GM18867 (cell line): Measurements from ENCODE around the gene HIBCH.
A peak's percentile ranks its signal among the peaks of the same experiment; 100 is the strongest.
"Not testable (repeated sequence)": the region's sequence is repeated elsewhere in the genome, so short reads cannot be mapped to it uniquely, and the experiment has no call there.

Source experiments
- ATAC-seq: cut with Tn5 transposase; IDR thresholded peaks from one replicate; pipeline ENCODE4 v1.9.1; 2021; ENCODE audit warnings: mild to moderate bottlenecking, moderate library complexity; ENCODE audit not compliant: unreplicated experiment

The HIBCH gene

DNA sequence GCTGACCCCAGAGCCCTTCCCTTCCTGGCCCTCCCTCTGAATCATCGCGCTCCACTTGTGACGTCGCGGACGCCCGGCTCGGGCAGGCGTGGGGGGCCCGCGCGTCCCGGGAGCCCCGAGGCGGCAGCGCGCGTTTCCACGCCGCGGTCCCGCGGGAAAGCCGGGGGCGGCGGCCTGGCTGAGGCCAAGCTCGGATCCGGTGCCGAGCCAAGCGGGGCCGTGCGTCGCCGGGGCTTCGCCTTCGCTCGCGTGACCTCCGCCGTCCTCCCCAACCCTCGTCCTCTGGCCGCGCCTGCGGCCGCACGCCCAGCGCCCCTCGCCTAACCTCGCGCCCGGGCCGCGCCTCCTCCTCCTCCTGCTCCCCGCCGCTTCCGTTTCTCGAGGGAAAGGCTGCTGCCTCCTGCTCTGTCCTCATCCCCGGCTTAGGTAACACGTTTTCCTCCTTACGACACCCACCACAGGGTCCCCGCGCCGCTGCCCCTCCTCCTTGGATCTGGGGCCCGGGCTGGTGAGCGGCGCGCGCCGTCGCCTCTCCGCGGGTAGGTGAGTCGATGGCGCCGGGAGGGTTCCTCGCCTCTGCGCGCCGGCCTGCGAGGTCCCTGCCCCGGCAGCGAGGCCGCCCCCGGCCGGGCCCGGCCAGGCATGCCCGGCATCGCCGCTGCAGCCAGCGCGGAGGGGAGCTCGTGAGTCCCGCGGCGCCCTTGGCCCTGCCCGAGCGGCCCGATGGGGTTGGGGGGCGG, 24.1 kb upstream of the HIBCH start, which contains the start of gene INPP1:
Gene INPP1, plus strand, starts transcription at position 54 of the 740 bp plus-strand sequence. CDS start 16,514 bp downstream, outside the sequence.
- ATAC-seq: peak; percentile 60

GRCh38 chr2:190343089-190343535, 23.5 kb upstream of the HIBCH start:
- no peak for ATAC-seq

- ATAC-seq: no peak
Measured at GRCh38 chr2:190342611-190343010, 23.0 kb upstream of the HIBCH start.

DNA sequence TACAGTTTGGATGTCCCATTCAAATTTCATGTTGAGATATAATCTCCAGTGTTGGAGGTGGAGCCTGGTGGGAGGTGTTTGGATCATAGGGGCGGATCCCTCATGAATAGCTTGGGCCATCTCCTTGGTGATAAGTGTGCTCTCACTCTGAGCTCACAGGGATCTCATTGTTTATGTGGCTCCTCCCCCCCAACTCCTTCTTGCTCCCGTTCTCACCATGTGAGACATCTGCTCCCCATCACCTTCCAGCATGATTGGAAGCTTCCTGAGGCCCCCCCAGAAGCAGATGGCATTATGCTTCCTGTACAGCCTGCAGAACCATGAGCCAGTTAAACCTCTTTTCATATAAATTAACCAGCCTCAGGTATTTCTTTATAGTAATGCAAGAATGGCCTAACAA, 20.7 kb upstream of the HIBCH start:
- ATAC-seq: no peak

DNA sequence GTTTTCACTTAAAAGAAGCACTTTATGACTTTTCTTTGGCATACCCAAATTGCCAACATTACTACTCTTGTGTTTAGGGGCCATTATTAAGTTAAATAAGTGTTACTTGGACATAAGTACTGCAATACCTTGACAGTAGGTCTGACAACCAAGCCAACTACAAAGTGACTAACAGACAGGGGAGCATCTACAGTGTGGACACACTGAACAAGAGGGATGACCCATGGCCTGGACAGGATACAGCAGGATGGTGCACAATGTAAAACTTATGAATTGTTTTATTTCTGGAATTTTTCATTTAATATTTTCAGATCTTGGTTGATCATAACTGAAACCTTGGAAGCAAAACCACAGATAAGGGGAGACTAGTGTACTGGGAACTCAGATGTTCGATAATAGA, 19.8 kb upstream of the HIBCH start:
- no peak for ATAC-seq

GRCh38 chr2:190338453-190338852, 18.8 kb upstream of the HIBCH start:
- no peak for ATAC-seq

- no peak for ATAC-seq
Measured at GRCh38 chr2:190336420-190336819, 16.8 kb upstream of the HIBCH start.

GRCh38 chr2:190335584-190335983, 16.0 kb upstream of the HIBCH start:
- ATAC-seq: not testable (repeated sequence)

DNA sequence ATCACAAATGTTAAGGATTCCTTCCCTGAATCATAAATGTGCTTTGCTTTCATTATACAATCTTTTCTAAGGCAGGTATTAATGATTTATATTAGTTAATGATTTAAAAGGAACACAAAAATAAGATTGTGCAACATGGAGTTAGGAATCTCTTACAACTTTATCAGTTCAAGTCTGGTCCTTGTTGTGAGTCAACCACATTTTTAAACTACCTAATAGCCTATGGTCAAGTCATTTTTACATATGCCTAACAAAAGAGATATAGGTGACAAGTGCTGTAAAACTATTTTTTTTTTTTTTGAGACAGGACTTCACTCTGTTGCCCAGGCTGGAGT, 15.6 kb upstream of the HIBCH start:
- ATAC-seq: no peak

DNA sequence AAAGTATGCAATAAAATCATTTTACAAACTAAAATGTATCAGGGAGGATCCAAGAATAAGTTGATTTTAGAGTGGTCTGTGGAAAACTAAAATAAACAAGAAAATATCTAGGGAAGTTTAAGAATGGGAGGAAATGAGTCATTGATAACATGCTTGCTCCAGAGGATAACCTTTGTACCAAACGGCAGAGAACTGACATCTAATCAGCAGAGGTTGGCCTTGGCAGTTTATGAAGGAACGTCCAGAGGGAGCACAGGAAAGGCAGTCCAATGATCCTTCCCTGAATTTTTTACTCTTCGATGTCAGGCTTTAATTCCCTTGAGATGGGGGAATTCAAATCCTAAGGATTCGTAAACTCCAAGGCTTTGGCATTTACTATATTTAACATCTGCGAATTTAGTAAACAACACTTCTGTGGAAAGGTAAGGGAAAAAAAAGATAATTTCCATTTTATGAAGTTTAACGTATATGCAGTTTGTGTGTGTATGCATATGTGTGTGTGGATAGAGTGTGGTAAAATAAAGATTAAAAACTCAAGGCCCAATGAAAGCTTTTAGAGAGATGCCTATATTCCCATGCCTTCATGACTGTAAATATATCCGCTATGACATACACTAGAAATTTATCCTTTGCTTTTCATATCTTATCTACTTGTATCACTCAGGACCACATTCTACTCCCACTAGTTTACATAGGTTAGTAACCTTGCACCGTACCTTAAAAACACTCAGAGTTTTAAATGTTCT, 15.0 kb upstream of the HIBCH start:
- ATAC-seq: no peak

DNA sequence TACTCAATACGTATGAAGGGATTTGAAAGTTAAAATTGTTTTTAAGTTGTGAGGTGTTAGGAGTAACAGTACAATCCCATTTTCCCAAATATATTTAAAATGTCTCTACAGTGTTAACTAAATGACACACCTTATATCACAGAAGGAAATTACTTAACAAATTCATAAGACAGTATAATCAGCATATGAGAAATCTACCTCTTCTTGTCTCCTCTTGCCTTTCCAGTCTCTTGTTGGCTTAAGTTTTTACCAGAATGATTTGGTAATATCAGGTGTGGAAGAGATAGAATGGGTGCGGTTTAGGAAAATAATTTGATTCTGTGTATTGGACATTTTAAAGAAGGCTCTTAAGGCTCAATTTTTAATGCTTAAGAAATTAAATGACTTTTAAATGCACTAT, 14.3 kb upstream of the HIBCH start:
- ATAC-seq: no peak

DNA sequence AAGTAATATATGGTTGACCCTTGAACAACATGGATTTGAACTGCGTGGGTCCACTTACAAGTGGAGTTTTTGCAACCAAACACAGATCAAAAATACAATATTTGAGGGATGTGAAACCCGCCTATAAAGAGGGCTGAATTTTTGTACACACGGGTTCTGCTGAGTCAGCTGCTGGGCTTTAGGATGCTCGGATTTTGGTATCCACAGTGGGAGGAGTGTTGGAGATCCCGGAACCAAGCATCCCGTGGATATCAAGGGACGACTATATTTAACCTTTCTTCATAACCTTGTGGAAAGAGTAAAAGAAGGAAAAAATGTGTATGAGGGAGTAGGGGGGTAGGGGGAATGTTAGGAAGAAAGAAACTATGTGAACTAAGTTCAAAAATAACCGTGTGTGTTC, 13.8 kb upstream of the HIBCH start:
- ATAC-seq: no peak

- no peak for ATAC-seq
Measured at GRCh38 chr2:190328573-190329147, 9.0 kb upstream of the HIBCH start.

DNA sequence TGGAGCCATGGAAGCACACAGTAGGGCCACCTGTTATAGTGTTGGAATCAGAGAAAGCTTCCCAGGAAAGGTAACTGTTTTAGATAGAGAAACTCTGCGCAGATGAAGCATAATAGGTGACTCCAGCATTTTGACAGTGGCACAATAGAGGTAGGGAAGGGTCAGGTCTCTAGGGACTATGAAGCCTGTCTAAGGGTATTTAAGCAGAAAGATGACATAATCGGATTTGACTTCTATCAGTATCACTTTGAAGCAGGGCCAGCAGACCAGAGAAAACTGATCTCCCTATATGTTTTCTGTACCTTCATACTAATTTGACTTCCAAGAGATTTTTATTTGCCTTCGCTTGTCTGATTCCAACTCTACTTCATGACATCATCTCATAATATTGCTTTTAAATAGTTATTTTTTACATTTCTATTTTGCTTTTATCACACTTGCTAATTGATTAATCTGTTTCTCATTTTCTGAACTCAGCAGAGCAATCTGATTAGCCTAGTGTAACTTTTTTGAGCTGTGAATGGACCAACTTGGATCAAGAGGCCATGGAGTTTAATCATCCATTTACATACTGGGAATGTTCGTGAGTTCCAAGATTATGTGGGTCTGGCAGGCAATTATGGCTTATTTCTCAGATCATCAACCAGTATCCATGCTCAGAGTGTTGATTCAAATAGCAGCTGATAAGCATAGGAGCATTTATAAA, 8.4 kb upstream of the HIBCH start:
- ATAC-seq: no peak

DNA sequence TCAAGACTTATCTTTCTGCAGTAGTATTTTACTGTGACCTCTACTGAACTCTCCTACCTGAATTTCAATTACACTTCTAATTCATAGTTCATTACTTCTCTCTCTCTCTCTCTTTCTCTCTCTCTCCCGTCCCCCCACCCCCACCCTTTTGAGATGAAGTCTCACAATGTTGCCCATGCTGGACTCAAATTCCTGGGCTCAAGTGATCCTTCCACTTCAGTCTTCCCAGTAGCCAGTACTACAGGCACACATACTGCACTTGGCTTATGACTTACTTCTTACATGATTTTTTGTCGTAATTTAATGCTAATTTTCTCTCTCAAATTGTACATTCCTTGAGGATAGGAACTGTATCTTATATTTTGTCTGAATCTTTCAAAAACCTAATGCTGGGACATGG, 6.0 kb upstream of the HIBCH start:
- ATAC-seq: no peak

- no peak for ATAC-seq
Measured at GRCh38 chr2:190323406-190323805, 3.8 kb upstream of the HIBCH start.

DNA sequence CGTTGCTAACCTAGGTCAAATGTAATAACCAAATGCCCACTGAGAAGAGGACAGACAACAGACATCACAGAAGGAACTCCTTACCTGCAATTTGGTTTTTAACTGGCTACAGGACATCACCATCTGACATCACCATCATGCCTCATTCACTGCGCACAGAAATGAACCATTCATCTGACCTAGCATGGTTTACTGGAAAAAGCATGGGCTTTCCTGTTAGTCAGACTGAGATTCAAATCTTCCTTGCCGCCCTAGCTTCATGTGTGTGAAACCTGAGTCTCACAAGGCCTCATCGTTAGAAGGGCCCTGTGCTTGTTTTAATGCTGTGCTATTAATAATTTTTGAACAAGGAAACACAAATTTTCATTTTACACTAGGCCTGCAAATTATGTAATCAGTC, 1.1 kb upstream of the HIBCH start:
- no peak for ATAC-seq

- ATAC-seq: peak; percentile 36
Measured at GRCh38 chr2:190318931-190319554, 583 bp downstream of the HIBCH start.

DNA sequence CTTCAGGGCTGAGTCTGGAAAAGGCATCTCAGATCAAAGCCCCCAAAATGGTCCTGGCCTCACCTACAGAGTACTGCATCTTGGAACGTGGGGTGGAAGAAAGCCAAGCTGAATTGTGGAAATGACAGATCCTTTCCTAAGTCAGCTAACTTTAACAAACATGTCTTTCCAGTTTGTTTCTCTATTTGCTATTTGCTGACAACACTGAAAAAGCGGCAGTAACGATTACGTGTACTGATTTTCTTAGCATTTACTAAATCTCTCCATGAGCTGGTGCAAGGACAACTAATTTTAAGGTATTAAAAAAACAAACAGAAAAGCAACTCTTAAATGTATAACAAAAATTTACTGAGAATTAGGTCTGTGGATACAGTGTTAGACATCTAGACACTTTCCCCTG, 1.1 kb downstream of the HIBCH start:
- ATAC-seq: no peak

DNA sequence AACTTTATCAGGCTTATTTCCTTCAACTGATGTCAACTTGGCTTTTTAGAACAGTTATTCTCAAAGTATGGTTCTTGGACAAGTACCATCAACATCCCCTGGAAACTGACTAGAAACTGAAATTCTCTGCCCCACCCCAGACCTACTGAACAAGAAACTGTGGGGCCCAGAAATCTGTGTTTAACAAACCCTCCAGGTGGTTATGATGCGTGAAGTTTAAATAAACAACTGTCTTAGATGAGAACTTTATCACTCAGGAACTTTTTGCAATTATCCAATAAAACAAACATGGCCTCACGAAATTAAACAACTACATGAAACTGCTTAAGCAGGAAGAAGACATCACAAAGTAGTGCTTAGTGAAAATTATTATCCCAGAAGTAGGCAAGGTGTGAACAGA, 4.4 kb downstream of the HIBCH start:
- ATAC-seq: no peak

- no peak for ATAC-seq
Measured at GRCh38 chr2:190313880-190314279, 5.7 kb downstream of the HIBCH start.
